HEK293T (cell line): ENCODE results near the gene ASAP2.

ENCODE experiments used
- BHLHE40 ChIP-seq: fragments of 450-650 bp; IDR thresholded peaks from 2 replicates; pipeline ENCODE4 v1.6.1; 2016; ENCODE audit warnings: mild to moderate bottlenecking, moderate library complexity, borderline replicate concordance
- ELF4 ChIP-seq: fragments of 450-650 bp; IDR thresholded peaks from 2 replicates; pipeline ENCODE4 v1.6.1; 2017; ENCODE audit warnings: antibody characterized with exemption
- FOXM1 ChIP-seq: fragments of 450-650 bp; IDR thresholded peaks from 2 replicates; pipeline ENCODE4 v1.6.1; 2017; ENCODE audit warnings: mild to moderate bottlenecking, borderline replicate concordance
- L3MBTL2 ChIP-seq: fragments of 450-650 bp; conservative IDR thresholded peaks from 2 replicates; pipeline ENCODE4 v1.6.1; 2016; ENCODE audit warnings: mild to moderate bottlenecking
- LEF1 ChIP-seq: fragments of 450-650 bp; IDR thresholded peaks from 2 replicates; pipeline ENCODE4 v1.6.1; 2017; ENCODE audit warnings: mild to moderate bottlenecking, borderline replicate concordance
- NFRKB ChIP-seq: fragments of 450-650 bp; IDR thresholded peaks from 2 replicates; pipeline ENCODE4 v1.6.1; 2016; ENCODE audit warnings: mild to moderate bottlenecking, moderate library complexity
- TARDBP ChIP-seq: fragments of 450-650 bp; IDR thresholded peaks from 2 replicates; pipeline ENCODE4 v1.6.1; 2016

DNA sequence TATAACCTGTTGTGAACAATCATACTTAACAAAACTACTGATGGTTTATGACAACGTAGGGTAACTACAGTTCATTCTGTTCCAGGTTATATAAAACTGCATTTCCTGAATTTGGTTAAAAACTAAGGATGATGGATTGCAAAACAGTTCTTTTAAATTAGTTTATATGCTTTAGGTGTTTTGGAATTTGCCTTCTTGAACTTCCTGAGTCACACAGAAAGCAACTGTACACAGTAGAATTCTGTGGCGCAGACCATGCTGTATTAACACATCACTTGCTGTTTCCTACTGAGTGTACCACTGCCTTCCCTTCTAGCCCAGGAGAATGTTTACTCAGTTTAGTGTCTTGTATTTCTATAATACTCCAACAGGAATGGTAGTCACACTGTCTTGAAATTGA is 197.3 kb downstream of the ASAP2 start:
- no peak for TF ChIP-seq TARDBP
- TF ChIP-seq BHLHE40: no peak
- no peak for TF ChIP-seq NFRKB
- TF ChIP-seq L3MBTL2: no peak
- no peak for TF ChIP-seq LEF1
- TF ChIP-seq FOXM1: no peak
- TF ChIP-seq ELF4: no peak
